HG03135 (cell line): ENCODE results near the gene MLLT3.
"Not testable (repeated sequence)": the region's sequence is repeated elsewhere in the genome, so short reads cannot be mapped to it uniquely, and the experiment has no call there.

Experiments used
- ATAC-seq: cut with Tn5 transposase; IDR thresholded peaks from one replicate; pipeline ENCODE4 v1.9.1; 2021; ENCODE audit warnings: mild to moderate bottlenecking, moderate library complexity; ENCODE audit not compliant: unreplicated experiment

The MLLT3 gene

GRCh38 chr9:20599195-20599594 is 23.1 kb downstream of the MLLT3 start:
- ATAC-seq, result no peak

DNA sequence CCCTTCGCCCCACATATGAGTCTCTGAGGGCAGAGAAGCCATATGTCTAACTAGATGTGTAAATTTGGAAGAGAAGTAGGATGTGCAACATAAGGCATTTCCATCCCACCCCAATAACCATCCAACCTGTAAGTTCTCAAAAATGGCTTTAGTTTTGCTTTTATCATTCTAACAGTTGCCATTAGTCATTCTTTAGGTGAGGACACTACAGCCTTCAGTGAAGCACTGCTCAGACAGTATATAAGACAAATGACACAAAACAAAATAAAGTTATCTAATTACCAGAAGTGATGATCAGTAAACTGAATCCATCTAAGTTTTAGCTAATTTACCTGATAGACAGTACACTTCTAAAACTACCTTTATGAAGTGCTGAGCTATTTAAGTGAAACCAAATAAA is 23.9 kb downstream of the MLLT3 start:
- no peak for ATAC-seq

DNA sequence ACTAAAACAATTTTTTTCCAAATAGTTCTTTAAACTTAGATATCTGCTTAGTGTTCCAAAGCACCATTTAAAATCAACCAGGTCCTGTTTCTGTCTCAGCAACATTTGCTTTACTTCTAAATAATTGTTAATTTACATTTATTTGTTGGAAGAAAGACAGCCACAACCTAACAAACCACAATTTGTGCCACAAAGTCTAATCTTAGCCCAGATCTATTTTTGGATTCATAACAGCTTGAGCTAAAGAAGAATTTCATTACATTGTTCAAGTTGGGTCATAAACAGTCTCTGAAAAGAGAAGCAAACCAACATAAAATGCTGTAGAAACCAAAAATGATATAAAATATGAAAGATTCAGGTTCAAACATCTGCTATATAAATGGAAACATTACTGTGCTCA is 24.4 kb downstream of the MLLT3 start:
- ATAC-seq, result no peak

- ATAC-seq, result no peak
These were observed 27.7 kb downstream of the MLLT3 start for GRCh38 chr9:20594608-20595007.

GRCh38 chr9:20593537-20593936 is 28.8 kb downstream of the MLLT3 start:
- no peak for ATAC-seq

GRCh38 chr9:20593105-20593504 is 29.2 kb downstream of the MLLT3 start:
- ATAC-seq, result no peak

DNA sequence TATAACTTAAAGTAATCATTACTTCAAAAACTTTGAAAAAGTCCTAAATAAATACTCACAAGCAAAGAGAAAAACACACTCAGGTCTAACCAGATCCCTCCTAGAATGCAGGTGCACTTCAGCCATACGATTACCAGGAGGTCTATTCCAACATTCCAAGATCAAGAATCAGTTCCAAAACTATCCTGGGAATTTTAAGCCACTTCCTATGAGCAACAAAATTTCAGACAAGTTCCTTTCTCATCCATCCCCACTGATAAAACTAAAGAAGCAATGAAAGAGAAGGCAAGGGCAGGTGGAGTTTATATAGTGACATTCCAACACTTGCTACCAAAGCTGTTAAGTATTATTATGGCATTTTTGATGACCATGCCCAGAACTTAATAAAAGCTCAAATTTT is 29.6 kb downstream of the MLLT3 start:
- no peak for ATAC-seq

GRCh38 chr9:20591223-20591622 is 31.1 kb downstream of the MLLT3 start:
- no peak for ATAC-seq

DNA sequence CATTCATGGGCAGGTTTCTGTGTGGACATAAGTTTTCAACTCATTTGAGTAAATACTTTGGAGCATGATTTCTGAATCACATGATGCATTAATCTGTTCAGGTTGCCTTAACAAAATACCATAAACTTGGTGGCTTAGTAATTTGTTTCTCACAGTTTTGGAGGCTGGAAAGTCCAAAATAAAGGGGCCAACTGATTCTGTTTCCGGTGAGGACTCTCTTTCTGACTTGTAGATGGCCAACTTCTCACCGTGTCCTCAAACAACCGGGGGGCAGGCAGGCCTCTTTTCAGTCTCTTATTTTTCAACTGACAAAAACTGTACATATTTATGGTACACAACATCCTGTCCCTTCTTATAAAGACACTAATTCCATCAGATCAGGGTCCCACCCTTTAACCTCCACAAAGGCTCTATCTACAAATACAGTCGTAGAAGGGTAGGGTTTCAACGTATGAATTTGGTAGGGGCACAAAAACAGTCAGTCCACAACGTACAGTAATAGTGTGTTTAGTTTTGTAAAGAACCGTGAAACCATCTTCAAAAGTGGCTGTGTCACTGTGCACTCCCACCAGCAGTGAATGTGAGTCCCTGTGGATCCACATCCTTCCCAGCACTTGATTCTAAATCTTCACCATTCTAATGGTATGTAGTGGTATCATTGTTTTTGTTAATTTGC is 37.2 kb downstream of the MLLT3 start:
- ATAC-seq, result no peak

- ATAC-seq, result not testable (repeated sequence)
These were observed 39.2 kb downstream of the MLLT3 start for GRCh38 chr9:20583088-20583487.

GRCh38 chr9:20582150-20582549 is 40.1 kb downstream of the MLLT3 start:
- ATAC-seq, result peak; percentile 57

DNA sequence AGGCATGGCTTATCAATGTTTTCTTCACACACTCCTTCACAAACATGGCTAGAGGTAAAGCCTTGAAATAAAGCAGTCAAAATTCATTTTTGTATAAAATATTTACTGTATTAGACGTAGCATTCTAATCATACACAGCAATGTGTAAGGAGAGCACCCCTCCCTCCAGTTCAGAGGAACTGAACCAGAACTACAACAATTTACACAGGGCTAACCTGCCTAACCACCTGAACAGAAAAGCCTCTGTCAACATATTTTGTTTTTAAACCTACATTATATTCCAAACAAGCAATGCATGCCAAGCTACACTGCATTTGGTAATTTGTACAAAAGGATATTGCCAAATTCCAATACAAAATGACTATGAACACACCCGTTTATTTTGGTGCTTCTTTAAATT is 41.6 kb downstream of the MLLT3 start:
- ATAC-seq, result no peak

DNA sequence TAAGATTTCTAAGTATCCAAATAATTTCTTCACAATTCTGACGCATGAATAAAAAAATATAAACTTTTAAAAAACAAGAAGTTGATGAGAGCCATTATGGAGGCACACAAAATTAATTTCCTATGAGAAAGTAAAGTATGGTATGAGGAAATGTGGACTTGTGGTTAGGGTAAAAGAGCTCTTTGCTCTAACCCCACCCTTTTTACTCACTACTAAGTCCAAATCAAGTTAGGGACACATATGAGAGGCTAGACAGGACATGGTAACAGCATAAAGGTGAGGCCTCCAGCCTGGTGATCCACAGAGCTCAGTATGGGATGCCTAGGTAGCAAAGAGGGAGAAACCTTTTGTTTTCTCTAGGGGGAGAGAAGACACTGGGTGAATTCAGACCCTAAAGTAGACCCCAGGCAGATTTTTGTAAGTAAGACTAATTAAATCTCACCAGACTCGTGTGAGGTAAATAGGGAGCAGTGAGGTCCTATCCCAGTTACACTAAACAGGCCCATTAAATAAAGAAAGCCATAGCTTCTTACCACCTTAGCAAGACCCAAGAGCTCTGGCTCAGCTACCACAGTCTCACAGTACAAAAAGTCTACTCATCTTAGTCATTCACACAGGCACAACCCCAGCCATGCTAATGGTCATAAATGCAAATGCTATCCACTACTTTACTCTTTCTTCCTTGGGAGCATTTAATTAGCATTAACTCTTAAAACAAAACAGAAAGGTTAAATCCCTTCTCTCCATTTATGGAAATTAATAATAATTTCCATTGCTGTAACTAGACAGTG is 42.6 kb downstream of the MLLT3 start:
- ATAC-seq, result no peak

DNA sequence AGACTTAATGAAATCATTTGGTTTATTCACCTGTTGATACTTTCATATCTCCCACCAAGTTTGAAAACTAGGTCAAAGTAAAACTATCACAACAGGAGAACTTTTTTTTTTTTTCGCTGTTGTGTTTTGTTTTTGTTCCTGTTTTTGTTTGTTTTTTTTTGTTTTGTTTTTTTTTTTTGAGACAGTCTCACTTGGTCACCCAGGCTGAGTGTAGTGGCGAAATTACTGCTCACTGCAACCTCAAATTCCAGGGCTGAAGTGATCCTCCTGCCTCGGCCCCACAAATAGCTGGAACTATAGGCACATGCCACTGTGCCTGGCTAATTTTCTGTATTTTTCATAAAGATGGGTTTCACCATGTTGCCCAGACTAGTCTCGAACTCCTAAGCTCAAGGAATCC is 49.3 kb downstream of the MLLT3 start:
- no peak for ATAC-seq

DNA sequence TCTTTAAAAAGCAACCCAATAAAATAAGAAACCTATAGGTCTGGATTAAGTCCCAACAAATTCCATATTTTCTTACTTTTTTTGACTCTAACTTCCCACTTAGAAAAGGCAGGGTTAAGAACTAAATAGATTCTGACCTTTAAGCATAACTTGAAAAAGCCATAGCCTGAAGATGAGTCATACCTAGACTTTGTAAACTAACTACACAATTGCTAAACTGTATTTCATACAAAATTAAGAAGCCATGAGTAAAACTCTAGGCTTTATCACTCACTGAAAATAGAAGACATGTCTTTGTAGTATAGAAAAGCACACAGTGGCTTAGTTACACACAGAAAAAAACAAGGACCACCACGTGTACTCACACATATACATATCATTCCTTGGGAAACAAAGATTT is 51.5 kb downstream of the MLLT3 start:
- ATAC-seq, result peak; percentile 58

DNA sequence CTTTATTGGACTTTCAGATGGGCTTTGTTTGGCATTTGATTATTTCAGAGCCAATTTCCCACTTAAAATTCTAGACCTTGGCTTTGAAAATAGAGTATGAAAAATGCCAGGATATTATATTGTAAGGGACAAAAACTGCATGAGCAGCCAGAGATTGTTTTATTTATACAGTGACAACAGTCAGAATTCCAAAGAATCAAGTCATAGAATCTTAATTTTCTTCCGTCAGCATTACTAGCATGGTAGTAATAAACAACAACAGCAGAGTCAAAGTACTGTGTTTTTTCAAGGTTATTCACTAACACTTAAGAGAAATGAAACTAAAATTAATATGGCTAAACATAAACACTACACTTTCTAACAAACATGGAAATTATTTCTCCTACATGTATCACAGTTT is 52.2 kb downstream of the MLLT3 start:
- no peak for ATAC-seq

DNA sequence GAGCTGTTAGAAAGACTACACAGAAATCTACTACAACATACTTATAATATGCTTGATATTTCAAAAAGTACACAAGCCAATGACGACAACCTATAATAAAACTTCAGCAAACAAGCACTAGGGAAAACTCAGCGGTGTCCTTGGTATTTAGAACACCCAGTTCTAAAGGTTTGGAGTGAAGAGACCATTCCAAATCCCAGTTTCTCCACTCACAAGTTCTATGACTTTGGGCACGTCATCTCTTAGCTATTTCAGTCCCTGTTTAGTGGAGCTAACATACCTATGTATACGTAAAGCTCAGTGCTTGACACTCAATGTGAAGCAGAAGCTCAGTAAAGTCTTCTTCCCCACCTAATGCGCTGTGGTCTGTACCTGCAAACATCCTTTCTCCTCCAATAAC is 52.8 kb downstream of the MLLT3 start:
- no peak for ATAC-seq

GRCh38 chr9:20568400-20568799 is 53.9 kb downstream of the MLLT3 start:
- ATAC-seq, result no peak

DNA sequence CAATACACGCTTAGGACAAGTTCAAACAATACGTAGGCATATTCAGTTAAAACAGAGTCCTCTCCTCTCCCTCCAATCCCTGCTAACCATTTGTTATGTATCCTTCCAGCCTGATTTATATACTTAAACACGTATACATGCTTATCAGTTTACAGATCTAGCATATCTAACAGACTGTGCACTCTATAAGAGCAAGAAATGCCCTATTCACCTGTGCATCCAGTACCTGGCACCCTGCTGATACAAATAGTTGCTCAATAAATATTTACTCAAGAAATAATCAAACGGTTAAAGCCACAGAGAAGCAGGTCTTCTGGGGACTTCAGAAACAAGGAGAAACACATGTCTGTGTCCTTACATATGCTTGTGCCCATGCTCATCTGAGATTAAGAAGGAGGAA is 55.9 kb downstream of the MLLT3 start:
- no peak for ATAC-seq

- no peak for ATAC-seq
These were observed 57.6 kb downstream of the MLLT3 start for GRCh38 chr9:20564650-20565049.

DNA sequence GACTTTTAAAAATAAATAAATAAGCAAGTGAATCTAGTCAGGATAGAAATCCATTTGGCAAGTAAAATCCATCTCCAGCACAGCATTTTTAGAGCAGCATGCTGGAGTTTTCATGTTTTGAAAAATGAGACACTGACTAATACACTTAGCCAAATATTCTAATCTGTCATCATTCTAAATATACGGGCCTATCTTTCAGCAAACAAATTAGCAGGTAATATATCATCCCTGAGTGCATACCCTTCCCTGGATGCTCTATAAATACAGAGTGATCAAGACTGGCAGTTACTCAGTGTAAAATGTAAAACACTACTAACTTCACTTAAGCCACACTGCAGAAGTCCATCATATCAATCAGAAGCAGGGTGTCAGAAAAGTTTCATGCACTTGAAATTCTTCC is 58.4 kb downstream of the MLLT3 start:
- ATAC-seq, result no peak

DNA sequence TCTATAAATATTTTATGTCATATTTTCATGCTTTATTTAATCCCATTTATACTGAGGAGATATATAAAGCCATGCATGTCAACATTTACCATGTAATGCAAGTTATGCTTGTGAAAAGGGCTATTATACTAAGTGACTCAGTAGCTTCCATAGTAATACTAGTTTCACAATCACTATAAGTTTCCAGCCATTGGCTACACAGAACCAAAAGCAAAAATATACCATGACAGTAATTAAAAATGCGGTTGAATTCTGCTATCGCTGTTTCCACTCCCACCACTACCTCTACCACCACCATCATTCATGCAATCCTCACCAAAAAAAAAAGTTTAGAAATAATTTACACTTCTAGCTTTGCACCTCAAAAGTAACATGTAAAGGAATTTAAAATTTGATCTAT is 60.2 kb downstream of the MLLT3 start:
- peak; percentile 49 for ATAC-seq

GRCh38 chr9:20561531-20561930 is 60.8 kb downstream of the MLLT3 start:
- no peak for ATAC-seq
